Measurements from ENCODE around the gene DOK3.

Gene DOK3

GRCh38 chr5:177514541-177514940 lies 4.9 kb upstream of the DOK3 start:
- no peak for DNase-seq (ENCODE audit: low read depth, low spot score)
- POLR2A ChIA-PET, result interaction anchor here (3.5 kb wide), 1 partner anchor 17 kb away, joined by 22 read pairs; the partner anchor contains the start of gene PDLIM7
- H3K4me3 ChIP-seq (ENCODE audit: low read depth, low read length), result no peak overlapping the region
- CTCF ChIA-PET, result interaction anchor here (5.3 kb wide), 1 partner anchor 14 kb away, joined by 105 read pairs; the partner anchor contains the start of gene PDLIM7
- TF ChIP-seq CTCF (IDR thresholded peaks at IDR 0.05; ENCODE audit: insufficient read depth, low read length, missing control alignments), result no peak

- no peak overlapping the region for H3K4me3 ChIP-seq (ENCODE audit: low read depth, low read length)
- ChIA-PET POLR2A (no interaction called here), CTCF (interaction anchor here (5.3 kb wide), 1 partner anchor 13 kb away, joined by 105 read pairs; the partner anchor contains the start of gene PDLIM7)
- no peak for TF ChIP-seq CTCF (IDR thresholded peaks at IDR 0.05; ENCODE audit: insufficient read depth, low read length, missing control alignments)
- DNase-seq (ENCODE audit: low read depth, low spot score), result no peak
Measured at GRCh38 chr5:177513500-177513899, 3.9 kb upstream of the DOK3 start.

- ChIA-PET CTCF (interaction anchor here (5.3 kb wide), 1 partner anchor 13 kb away, joined by 105 read pairs; the partner anchor contains the start of gene PDLIM7), POLR2A (no interaction called here)
- H3K4me3 ChIP-seq (ENCODE audit: low read depth, low read length), result no peak overlapping the region
- TF ChIP-seq CTCF (IDR thresholded peaks at IDR 0.05; ENCODE audit: insufficient read depth, low read length, missing control alignments), result no peak
- DNase-seq (ENCODE audit: low read depth, low spot score), result no peak
Measured at GRCh38 chr5:177512736-177513380, 3.2 kb upstream of the DOK3 start.

GRCh38 chr5:177511796-177512675 lies 2.4 kb upstream of the DOK3 start:
- ChIA-PET POLR2A (interaction anchor here (0.5 kb wide), 1 partner anchor 40 kb away, joined by 3 read pairs; no protein-coding TSS in a partner anchor), CTCF (interaction anchor here (2.3 to 3.9 kb wide), 2 partner anchors 11 to 122 kb away, joined by 9 to 51 read pairs; no protein-coding TSS in a partner anchor)
- DNase-seq (ENCODE audit: low read depth, low spot score), result no peak
- no peak for TF ChIP-seq CTCF (IDR thresholded peaks at IDR 0.05; ENCODE audit: insufficient read depth, low read length, missing control alignments)
- H3K4me3 ChIP-seq (ENCODE audit: low read depth, low read length), result no peak overlapping the region

GRCh38 chr5:177511181-177511580 lies 1.6 kb upstream of the DOK3 start:
- H3K4me3 ChIP-seq (ENCODE audit: low read depth, low read length), result no peak overlapping the region
- ChIA-PET CTCF (interaction anchor here (2.3 to 3.9 kb wide), 2 partner anchors 10 to 121 kb away, joined by 9 to 51 read pairs; no protein-coding TSS in a partner anchor), POLR2A (interaction anchor here (0.5 to 0.6 kb wide), 2 partner anchors 14 to 39 kb away, joined by 3 read pairs; partner anchors contain the start of gene PDLIM7)
- no peak for DNase-seq (ENCODE audit: low read depth, low spot score)
- no peak for TF ChIP-seq CTCF (IDR thresholded peaks at IDR 0.05; ENCODE audit: insufficient read depth, low read length, missing control alignments)

Measured in AG04449 (cell line).